Lower leg skin (tissue), 4 donors: ENCODE measurements around the gene EVI2A. TPM values are rescaled to one million over a fixed set of nuclear protein-coding genes. Genes with fewer than 3 reads are reported as not detected.

Experiments used
- DNase-seq, 2 donors: peaks; one replicate each; pipeline ENCODE4 v3.0.0-alpha.2; 2019; ENCODE audit warnings: low spot score in 2 of 2
- H3K4me3 ChIP-seq: fragments of 200-600 bp; sonication (generic); 2 replicates; pipeline ENCODE4 v1.5.1; 2017; ENCODE audit warnings: mild to moderate bottlenecking, low read depth; ENCODE audit not compliant: poor library complexity, severe bottlenecking
- POLR2A ChIP-seq, 2 donors: fragments of 450-650 bp; IDR thresholded peaks; one replicate each; pipeline ENCODE4 v1.6.1; 2016 to 2017; ENCODE audit warnings: antibody characterized with exemption in 2 of 2, mild to moderate bottlenecking in 1 of 2, moderate library complexity in 1 of 2
- WGBS, 2 donors: methylation state at CpG; one replicate each; pipeline ENCODE4 v1.1.5; 2018; 5-methylcytosine and 5-hydroxymethylcytosine counted together
- intact Hi-C: fragments of 100-400 bp; cut with DNase I; formaldehyde crosslinking; loops from one replicate; pipeline ENCODE4 v1.15.0; 2023; ENCODE audit warnings: low total_unique reads
- total RNA-seq, 4 donors: library from RNA; depleted of rRNA; stranded (reverse); fragments of >200 nt; gene quantifications; one replicate each; pipeline ENCODE4 v1.1.0, GENCODE V29; 2016
- TF ChIP-seq, protein P1 (sequence below), 3 donors: fragments of 450-650 bp; IDR thresholded peaks; one replicate each; pipeline ENCODE4 v1.5.1; 2016; ENCODE audit warnings: antibody characterized with exemption in 3 of 3, mild to moderate bottlenecking in 3 of 3, moderate library complexity in 2 of 3

The EVI2A gene
- total RNA-seq, 4 donors from 2014 or later, result 1.2 to 4.0 (median 2.0) TPM

DNA sequence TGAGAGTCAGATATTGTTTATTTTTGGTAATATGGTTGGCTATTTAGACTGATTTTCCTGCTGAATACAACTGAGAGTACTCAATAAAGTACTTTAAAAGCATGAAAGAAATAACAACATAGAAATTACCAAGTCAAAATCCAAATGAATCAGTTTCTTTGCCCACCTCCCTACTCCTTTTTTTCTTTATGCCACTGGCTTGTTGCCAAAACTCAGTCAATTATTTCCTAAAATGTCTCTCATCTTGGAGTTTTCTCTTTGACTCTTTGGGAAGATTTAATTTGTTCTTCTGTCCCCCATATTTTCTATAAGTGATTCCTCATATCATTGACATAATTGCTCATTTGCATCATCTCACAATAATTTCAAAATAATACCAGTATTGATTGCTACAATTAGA is 21.8 kb downstream of the EVI2A start:
- TF ChIP-seq, protein P1, sequence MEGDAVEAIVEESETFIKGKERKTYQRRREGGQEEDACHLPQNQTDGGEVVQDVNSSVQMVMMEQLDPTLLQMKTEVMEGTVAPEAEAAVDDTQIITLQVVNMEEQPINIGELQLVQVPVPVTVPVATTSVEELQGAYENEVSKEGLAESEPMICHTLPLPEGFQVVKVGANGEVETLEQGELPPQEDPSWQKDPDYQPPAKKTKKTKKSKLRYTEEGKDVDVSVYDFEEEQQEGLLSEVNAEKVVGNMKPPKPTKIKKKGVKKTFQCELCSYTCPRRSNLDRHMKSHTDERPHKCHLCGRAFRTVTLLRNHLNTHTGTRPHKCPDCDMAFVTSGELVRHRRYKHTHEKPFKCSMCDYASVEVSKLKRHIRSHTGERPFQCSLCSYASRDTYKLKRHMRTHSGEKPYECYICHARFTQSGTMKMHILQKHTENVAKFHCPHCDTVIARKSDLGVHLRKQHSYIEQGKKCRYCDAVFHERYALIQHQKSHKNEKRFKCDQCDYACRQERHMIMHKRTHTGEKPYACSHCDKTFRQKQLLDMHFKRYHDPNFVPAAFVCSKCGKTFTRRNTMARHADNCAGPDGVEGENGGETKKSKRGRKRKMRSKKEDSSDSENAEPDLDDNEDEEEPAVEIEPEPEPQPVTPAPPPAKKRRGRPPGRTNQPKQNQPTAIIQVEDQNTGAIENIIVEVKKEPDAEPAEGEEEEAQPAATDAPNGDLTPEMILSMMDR (IDR thresholded peaks at IDR 0.05), result no peak
- no peak for TF ChIP-seq POLR2A (IDR thresholded peaks at IDR 0.05)
- DNase-seq, result no peak
- intact Hi-C loops, result no loop called here

DNA sequence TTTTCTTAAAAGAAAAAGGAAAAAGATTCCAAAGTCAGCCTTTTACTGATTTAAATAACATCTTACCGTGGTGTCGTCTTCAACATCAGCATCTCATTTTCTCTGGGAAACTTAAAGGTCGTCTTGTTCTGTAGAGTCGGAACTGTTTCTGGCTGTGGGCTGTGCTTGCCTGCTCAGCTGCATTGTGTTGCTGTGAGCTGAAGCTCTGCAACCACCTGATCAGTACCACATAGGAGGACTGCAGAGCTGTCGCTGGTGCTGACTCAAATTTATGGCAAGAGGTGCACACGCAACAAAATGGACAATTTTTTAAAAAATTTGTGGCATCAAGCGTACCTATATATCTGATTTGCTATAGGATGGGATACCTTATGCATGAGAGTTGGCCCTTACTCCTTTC is 24.3 kb downstream of the EVI2A start, which contains the start of gene OMG:
TSS of gene OMG (minus strand) at position 150 of the 400 bp plus-strand sequence. CDS start 908 bp downstream, outside the sequence.
- H3K4me3 ChIP-seq, result no peak within 1 kb of the TSS
- intact Hi-C loops, result no loop called here
- DNase-seq, result no peak
- 88 to 89% methylated on average over 7 of the region's 7 CpGs for WGBS, 2 donors
- TF ChIP-seq, protein P1 (IDR thresholded peaks at IDR 0.05), result no peak
- no peak for TF ChIP-seq POLR2A (IDR thresholded peaks at IDR 0.05)

More for the DNA sequence above, 21.8 kb downstream of the EVI2A start:
- no peak overlapping the region for H3K4me3 ChIP-seq

DNA sequence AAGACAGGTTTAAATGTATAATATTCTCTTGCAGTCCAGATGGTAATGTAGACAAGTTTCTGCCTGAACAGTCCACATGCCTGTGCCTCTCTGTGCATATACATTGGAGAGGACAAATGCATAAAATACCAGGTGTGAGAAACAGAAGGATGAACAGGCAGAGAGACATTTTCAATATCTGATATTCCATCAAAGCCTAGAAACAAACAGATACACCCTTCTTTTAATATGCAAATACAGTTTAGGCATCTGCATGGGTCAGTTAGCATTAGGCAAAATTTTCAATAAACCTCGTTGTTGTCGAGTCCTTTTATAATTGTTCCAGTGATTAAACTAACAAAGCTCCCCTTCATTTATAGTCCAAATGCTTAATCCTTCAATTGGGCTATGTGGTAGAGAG is 25.3 kb downstream of the EVI2A start:
- no peak overlapping the region for H3K4me3 ChIP-seq
- intact Hi-C loops, result no loop called here
- DNase-seq, result no peak
- TF ChIP-seq, protein P1 (IDR thresholded peaks at IDR 0.05), result no peak
- no peak for TF ChIP-seq POLR2A (IDR thresholded peaks at IDR 0.05)
- WGBS, 2 donors, result 85 to 92% methylated on average over 2 of the region's 2 CpGs

DNA sequence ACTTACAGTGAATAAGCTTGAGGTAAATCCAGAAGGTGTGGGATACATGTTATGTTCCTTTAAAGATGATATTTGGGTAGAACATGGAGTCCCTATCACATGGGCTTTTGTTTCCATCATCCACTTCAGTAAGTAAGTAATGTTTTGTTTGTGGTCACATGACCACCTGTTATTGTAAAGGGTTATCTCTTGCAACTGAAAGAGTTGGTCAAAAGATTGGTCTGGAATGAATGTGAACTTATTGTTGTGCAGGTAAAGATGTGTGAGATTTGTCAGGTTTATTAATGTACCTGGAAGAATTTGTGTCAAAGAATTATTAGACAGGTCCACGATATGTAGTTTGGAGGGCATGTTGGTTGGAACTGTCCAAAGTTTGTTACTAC is 25.9 kb downstream of the EVI2A start:
- TF ChIP-seq, protein P1 (IDR thresholded peaks at IDR 0.05), result no peak
- no peak for TF ChIP-seq POLR2A (IDR thresholded peaks at IDR 0.05)
- 91 to 94% methylated on average over 1 of the region's 1 CpG for WGBS, 2 donors
- DNase-seq, result no peak
- intact Hi-C loops, result no loop called here
- H3K4me3 ChIP-seq, result no peak overlapping the region

DNA sequence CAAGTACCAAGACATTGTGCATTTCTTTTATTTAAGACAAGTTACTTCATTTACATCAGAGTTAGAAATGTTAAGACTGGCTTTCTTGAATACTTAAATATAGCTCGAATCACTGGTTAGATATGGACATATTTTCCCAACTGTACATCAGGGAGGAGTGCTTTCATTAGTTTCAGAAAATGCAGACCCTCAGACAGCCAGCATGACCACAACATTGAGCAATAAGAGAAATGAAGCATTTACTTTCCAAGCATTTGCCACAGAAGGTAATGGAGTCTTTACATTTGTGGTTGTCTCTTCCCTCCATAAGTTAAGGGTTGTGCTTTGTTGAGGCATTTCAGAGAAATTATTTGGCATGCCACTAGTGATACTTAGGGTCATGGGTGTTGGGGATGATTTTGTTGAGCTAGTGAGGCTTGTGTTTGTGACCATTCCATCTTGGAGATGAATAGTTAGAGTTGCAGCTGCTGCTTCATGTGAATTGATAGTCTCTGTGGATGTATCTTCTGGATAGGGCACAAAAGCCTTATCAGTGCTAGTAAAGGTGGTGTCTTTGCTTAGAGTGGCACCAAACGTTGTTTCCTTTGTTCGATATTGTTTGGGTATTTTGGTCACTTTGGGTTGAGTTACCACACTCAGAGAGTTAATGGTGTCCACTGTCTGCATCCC is 26.5 kb downstream of the EVI2A start:
- 90 to 94% methylated on average over 3 of the region's 3 CpGs for WGBS, 2 donors
- no peak overlapping the region for H3K4me3 ChIP-seq
- no peak for DNase-seq
- intact Hi-C loops, result no loop called here
- no peak for TF ChIP-seq POLR2A (IDR thresholded peaks at IDR 0.05)
- TF ChIP-seq, protein P1 (IDR thresholded peaks at IDR 0.05), result no peak

DNA sequence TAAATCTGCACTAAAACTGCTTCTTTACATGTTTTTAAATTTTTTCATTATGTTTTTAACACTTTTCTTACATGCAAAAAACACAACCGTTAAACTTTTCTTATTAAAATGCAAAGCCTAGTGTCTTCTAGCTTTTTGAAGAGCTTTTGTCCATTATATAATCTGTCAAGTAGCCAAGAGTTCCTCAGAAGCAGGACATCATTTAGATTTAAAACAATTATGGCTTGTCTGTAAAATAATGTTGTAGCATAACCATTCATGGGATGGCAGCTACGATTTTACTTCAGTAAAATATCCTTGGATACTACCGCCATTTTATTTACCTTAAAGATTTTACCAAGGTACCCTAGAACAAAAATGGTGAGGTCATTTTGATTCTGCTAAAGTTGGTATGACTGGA is 27.2 kb downstream of the EVI2A start:
- intact Hi-C loops, result no loop called here
- 92 to 94% methylated on average over 3 of the region's 3 CpGs for WGBS, 2 donors
- H3K4me3 ChIP-seq, result no peak overlapping the region
- DNase-seq, result no peak
- TF ChIP-seq POLR2A (IDR thresholded peaks at IDR 0.05), result no peak
- TF ChIP-seq, protein P1 (IDR thresholded peaks at IDR 0.05), result no peak
